ENCODE measurements around the gene KCNJ4.

GRCh38 chr22:38467438-38467903 lies 12.5 kb upstream of the KCNJ4 start:
- TF ChIP-seq TAF1 (IDR thresholded peaks at IDR 0.05; ENCODE audit: borderline replicate concordance, low read depth, low read length) (no peak), CHD1 (IDR thresholded peaks at IDR 0.05; ENCODE audit: low read depth, low read length) (no peak), ESRRA (IDR thresholded peaks at IDR 0.05; ENCODE audit: low read length) (no peak), ZBED1 (IDR thresholded peaks at IDR 0.05; ENCODE audit: borderline replicate concordance) (no peak), POLR2A (IDR thresholded peaks at IDR 0.05; ENCODE audit: low read depth, low read length) (no peak), CTCF (IDR thresholded peaks at IDR 0.05 in 2 of 3, conservative IDR thresholded peaks at IDR 0.05 in 1 of 3; ENCODE audit: control insufficient read depth in 2 of 3, extremely low read depth in 1 of 3, insufficient read depth in 1 of 3, low read depth in 3 of 3, low read length in 3 of 3) (no peak), FOXM1 (IDR thresholded peaks at IDR 0.05; ENCODE audit: low read depth, low read length) (no peak), ZBTB40 (IDR thresholded peaks at IDR 0.05; ENCODE audit: borderline replicate concordance) (no peak), POLR2AphosphoS5 (IDR thresholded peaks at IDR 0.05; ENCODE audit: low read length) (no peak), YY1 (IDR thresholded peaks at IDR 0.05; ENCODE audit: low read depth, low read length) (no peak), NR2C1 (IDR thresholded peaks at IDR 0.05) (no peak), ATF7 (IDR thresholded peaks at IDR 0.05; ENCODE audit: low read depth) (no peak)
- TF ChIP-seq, protein P1, sequence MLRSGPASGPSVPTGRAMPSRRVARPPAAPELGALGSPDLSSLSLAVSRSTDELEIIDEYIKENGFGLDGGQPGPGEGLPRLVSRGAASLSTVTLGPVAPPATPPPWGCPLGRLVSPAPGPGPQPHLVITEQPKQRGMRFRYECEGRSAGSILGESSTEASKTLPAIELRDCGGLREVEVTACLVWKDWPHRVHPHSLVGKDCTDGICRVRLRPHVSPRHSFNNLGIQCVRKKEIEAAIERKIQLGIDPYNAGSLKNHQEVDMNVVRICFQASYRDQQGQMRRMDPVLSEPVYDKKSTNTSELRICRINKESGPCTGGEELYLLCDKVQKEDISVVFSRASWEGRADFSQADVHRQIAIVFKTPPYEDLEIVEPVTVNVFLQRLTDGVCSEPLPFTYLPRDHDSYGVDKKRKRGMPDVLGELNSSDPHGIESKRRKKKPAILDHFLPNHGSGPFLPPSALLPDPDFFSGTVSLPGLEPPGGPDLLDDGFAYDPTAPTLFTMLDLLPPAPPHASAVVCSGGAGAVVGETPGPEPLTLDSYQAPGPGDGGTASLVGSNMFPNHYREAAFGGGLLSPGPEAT (IDR thresholded peaks at IDR 0.05; ENCODE audit: low read depth) = no peak
